Measurements from ENCODE around the gene MAP3K20. TPM values are rescaled to one million over a fixed set of nuclear protein-coding genes. Genes with fewer than 3 reads are reported as not detected.
"Not testable (repeated sequence)": the region's sequence is repeated elsewhere in the genome, so short reads cannot be mapped to it uniquely, and the experiment has no call there.

The MAP3K20 gene
- total RNA-seq, 1 experiment from 2014 or later: 40.0 TPM

DNA sequence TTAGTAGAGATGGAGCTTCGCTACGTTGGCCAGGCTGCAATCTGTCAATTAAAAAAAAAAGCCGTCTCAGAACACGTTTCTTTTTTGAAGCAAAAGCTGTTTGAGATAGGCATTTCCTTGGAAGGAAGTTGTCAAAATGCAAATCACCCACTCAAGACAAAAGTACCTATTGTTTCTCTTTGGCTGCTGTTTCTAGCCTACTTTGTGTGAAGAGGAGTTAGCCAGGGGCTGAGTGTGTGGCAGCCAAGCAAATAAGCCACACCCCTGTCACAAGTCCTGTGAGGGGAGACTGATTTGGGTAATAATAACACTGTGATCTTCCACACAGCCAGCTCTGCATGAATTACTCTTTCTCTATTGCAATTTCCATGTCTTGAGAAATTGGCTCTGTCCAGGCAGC lies 231.6 kb downstream of the MAP3K20 start:
- no peak overlapping the region for H3K27ac ChIP-seq (ENCODE audit: low read depth, low read length, poor library complexity, severe bottlenecking)
- H3K4me3 ChIP-seq (ENCODE audit: low read depth, low read length, poor library complexity, severe bottlenecking): no peak overlapping the region
- intact Hi-C loops (cut with micrococcal nuclease; ENCODE audit: unreplicated experiment): no loop called here
- no peaks in the 10 kb centered on the region for H3K27me3 ChIP-seq (replicated peaks; ENCODE audit: insufficient read depth, low read depth, low read length, poor library complexity)
- no peaks in the 10 kb centered on the region for H3K36me3 ChIP-seq (ENCODE audit: insufficient read depth, low read length, poor library complexity, severe bottlenecking)
- ChIA-PET POLR2A (ENCODE audit: low non-redundant PET) (no interaction called here), CTCF (no interaction called here)
- BruUV-seq (replicated peaks): no TSS peak
- DNase-seq (ENCODE audit: low spot score): peak; percentile 74
- no peaks in the 10 kb centered on the region for H3K4me1 ChIP-seq (ENCODE audit: insufficient read depth, low read length, poor library complexity, severe bottlenecking)
- no peak for TF ChIP-seq EZH2 (IDR thresholded peaks at IDR 0.05; ENCODE audit: borderline replicate concordance, low read depth, low read length, poor library complexity, severe bottlenecking)
- TF ChIP-seq, protein P1, sequence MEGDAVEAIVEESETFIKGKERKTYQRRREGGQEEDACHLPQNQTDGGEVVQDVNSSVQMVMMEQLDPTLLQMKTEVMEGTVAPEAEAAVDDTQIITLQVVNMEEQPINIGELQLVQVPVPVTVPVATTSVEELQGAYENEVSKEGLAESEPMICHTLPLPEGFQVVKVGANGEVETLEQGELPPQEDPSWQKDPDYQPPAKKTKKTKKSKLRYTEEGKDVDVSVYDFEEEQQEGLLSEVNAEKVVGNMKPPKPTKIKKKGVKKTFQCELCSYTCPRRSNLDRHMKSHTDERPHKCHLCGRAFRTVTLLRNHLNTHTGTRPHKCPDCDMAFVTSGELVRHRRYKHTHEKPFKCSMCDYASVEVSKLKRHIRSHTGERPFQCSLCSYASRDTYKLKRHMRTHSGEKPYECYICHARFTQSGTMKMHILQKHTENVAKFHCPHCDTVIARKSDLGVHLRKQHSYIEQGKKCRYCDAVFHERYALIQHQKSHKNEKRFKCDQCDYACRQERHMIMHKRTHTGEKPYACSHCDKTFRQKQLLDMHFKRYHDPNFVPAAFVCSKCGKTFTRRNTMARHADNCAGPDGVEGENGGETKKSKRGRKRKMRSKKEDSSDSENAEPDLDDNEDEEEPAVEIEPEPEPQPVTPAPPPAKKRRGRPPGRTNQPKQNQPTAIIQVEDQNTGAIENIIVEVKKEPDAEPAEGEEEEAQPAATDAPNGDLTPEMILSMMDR (conservative IDR thresholded peaks at IDR 0.05; ENCODE audit: low read depth, low read length): no peak
- H3K9me3 ChIP-seq (ENCODE audit: low read depth, low read length, poor library complexity, severe bottlenecking): no peaks in the 10 kb centered on the region

DNA sequence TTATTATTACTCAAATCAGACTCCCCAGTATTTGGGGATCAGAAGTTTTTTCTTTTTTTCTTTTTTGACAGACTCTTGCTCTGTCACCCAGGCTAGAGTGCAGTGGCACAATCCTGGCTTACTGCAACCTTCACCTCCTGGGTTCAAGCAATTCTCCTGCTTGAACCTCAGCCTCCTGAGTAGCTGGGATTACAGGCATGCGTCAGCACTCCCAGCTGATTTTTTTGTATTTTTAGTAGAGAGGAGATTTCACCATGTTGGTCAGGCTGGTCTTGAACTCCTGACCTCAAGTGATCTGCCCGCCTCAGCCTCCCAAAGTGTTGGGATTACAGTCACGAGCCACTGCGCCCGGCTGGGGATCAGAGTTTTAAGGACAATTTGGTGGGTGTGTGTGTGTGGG lies 233.7 kb downstream of the MAP3K20 start:
- H3K9me3 ChIP-seq (ENCODE audit: low read depth, low read length, poor library complexity, severe bottlenecking); H3K27ac ChIP-seq (ENCODE audit: low read depth, low read length, poor library complexity, severe bottlenecking); H3K4me1 ChIP-seq (ENCODE audit: insufficient read depth, low read length, poor library complexity, severe bottlenecking); H3K27me3 ChIP-seq (replicated peaks; ENCODE audit: insufficient read depth, low read depth, low read length, poor library complexity); H3K4me3 ChIP-seq (ENCODE audit: low read depth, low read length, poor library complexity, severe bottlenecking); CTCF ChIA-PET; BruUV-seq (replicated peaks); DNase-seq (ENCODE audit: low spot score); H3K36me3 ChIP-seq (ENCODE audit: insufficient read depth, low read length, poor library complexity, severe bottlenecking); intact Hi-C loops (cut with micrococcal nuclease; ENCODE audit: unreplicated experiment): not testable (repeated sequence)
- POLR2A ChIA-PET (ENCODE audit: low non-redundant PET): interaction anchor here (0.6 kb wide), 1 partner anchor 366 kb away, joined by 4 read pairs; no protein-coding TSS in a partner anchor

DNA sequence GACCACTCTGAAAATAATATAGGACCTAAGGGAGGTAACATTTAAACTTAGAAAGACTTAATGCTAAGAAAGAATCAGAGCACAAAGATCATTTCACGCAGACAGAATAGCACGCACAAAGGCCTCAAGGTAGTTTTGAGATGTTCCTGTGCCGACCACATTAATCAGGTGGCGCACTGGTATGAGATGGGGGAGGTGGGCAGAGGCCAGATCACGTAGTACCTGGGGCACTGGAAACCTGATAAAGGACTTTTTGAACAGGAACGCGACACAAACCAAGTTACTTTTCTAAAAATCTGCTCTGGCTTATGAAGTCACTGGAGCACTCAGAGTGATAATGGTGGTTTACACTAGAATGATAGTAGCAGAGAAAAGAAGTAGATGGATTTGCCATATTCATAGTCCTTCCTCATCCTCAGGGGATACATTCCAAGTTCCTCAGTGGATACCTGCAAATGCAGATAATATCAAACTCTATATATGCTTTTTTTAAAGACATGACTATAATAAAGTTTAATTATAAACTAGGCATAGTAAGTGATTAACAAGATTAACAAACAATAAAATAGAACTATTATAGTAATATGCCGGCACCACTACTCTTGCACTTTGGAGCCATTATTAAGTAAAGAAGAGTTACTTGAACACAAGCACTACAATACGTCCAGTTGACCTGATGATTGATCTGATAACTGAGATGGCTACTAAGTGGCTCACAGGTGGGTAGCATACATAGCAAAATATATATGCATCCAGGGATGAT lies 236.4 kb downstream of the MAP3K20 start:
- H3K4me3 ChIP-seq (ENCODE audit: low read depth, low read length, poor library complexity, severe bottlenecking): no peak overlapping the region
- H3K27ac ChIP-seq (ENCODE audit: low read depth, low read length, poor library complexity, severe bottlenecking): no peak overlapping the region
- H3K36me3 ChIP-seq (ENCODE audit: insufficient read depth, low read length, poor library complexity, severe bottlenecking): no peaks in the 10 kb centered on the region
- no peaks in the 10 kb centered on the region for H3K9me3 ChIP-seq (ENCODE audit: low read depth, low read length, poor library complexity, severe bottlenecking)
- TF ChIP-seq, protein P1 (conservative IDR thresholded peaks at IDR 0.05; ENCODE audit: low read depth, low read length): no peak
- no peak for TF ChIP-seq EZH2 (IDR thresholded peaks at IDR 0.05; ENCODE audit: borderline replicate concordance, low read depth, low read length, poor library complexity, severe bottlenecking)
- ChIA-PET CTCF (no interaction called here), POLR2A (ENCODE audit: low non-redundant PET) (no interaction called here)
- no TSS peak for BruUV-seq (replicated peaks)
- intact Hi-C loops (cut with micrococcal nuclease; ENCODE audit: unreplicated experiment): no loop called here
- no peak for DNase-seq (ENCODE audit: low spot score)
- no peaks in the 10 kb centered on the region for H3K27me3 ChIP-seq (replicated peaks; ENCODE audit: insufficient read depth, low read depth, low read length, poor library complexity)
- no peaks in the 10 kb centered on the region for H3K4me1 ChIP-seq (ENCODE audit: insufficient read depth, low read length, poor library complexity, severe bottlenecking)

Data from A673 (cell line).